ENCODE measurements around the gene KCNH1. TPM values are rescaled to one million over a fixed set of nuclear protein-coding genes. Genes with fewer than 3 reads are reported as not detected.

The KCNH1 gene
- total and polyA plus RNA-seq, 4 donors, result not detected

GRCh38 chr1:210669951-210670350, 464.0 kb downstream of the KCNH1 start:
- H3K4me3 ChIP-seq (ENCODE audit: low read depth in 1 of 3, low read length in 3 of 3), result no peak overlapping the region
- no peaks in the 10 kb centered on the region for H3K36me3 ChIP-seq (ENCODE audit: control insufficient read depth in 4 of 4, insufficient read depth in 3 of 4, low read depth in 1 of 4, low read length in 3 of 4)

GRCh38 chr1:210663730-210664573, 470.0 kb downstream of the KCNH1 start:
- no peaks in the 10 kb centered on the region for H3K27me3 ChIP-seq (ENCODE audit: control insufficient read depth in 4 of 4, insufficient read depth in 4 of 4, low read length in 3 of 4)
- DNase-seq (ENCODE audit: low spot score), result no peak
- H3K36me3 ChIP-seq (ENCODE audit: control insufficient read depth in 4 of 4, insufficient read depth in 3 of 4, low read depth in 1 of 4, low read length in 3 of 4), result no peaks in the 10 kb centered on the region
- H3K4me1 ChIP-seq (ENCODE audit: control insufficient read depth in 4 of 4, insufficient read depth in 4 of 4, low read length in 3 of 4), result peaks cover 0 to 7% (median 2%) of the 10 kb centered on the region in 4 donors
- TF ChIP-seq YY1 (IDR thresholded peaks at IDR 0.05), result no peak
- no peak for TF ChIP-seq RAD21 (IDR thresholded peaks at IDR 0.05)
- no peak for TF ChIP-seq FOXA2 (IDR thresholded peaks at IDR 0.05)
- no peak for TF ChIP-seq JUND (IDR thresholded peaks at IDR 0.05)
- no peak for TF ChIP-seq ATF3 (IDR thresholded peaks at IDR 0.05)
- no peak for TF ChIP-seq HNF4A (conservative IDR thresholded peaks at IDR 0.05)
- TF ChIP-seq TAF1 (conservative IDR thresholded peaks at IDR 0.05), result no peak
- TF ChIP-seq GABPA (IDR thresholded peaks at IDR 0.05 in 1 of 2, conservative IDR thresholded peaks at IDR 0.05 in 1 of 2), result no peak
- no peak for TF ChIP-seq RXRA (IDR thresholded peaks at IDR 0.05)
- no peak for TF ChIP-seq FOXA1 (IDR thresholded peaks at IDR 0.05)
- no peak for TF ChIP-seq CTCF (IDR thresholded peaks at IDR 0.05; ENCODE audit: low read depth, low read length, missing input control)
- TF ChIP-seq REST (IDR thresholded peaks at IDR 0.05), result no peak
- TF ChIP-seq NR2F2 (IDR thresholded peaks at IDR 0.05), result no peak
- TF ChIP-seq SP1 (IDR thresholded peaks at IDR 0.05), result no peak
- TF ChIP-seq MAX (IDR thresholded peaks at IDR 0.05), result no peak
- no peak for TF ChIP-seq ZBTB33 (IDR thresholded peaks at IDR 0.05)
- TF ChIP-seq EGR1 (IDR thresholded peaks at IDR 0.05; ENCODE audit: low read depth in 2 of 2), result no peak
- 53% methylated on average over 7 of the region's 7 CpGs for WGBS
- no peak overlapping the region for H3K27ac ChIP-seq (ENCODE audit: low read depth in 1 of 2, low read length in 2 of 2)
- H3K9me3 ChIP-seq (ENCODE audit: control insufficient read depth in 4 of 4, low read length in 3 of 4), result no peaks in the 10 kb centered on the region
- H3K9ac ChIP-seq (ENCODE audit: low read depth in 1 of 2, low read length in 2 of 2), result no peak overlapping the region
- no peak overlapping the region for H3K4me3 ChIP-seq (ENCODE audit: low read depth in 1 of 3, low read length in 3 of 3)

More at GRCh38 chr1:210669951-210670350, 464.0 kb downstream of the KCNH1 start:
- H3K4me1 ChIP-seq (ENCODE audit: control insufficient read depth in 4 of 4, insufficient read depth in 4 of 4, low read length in 3 of 4), result no peaks in the 10 kb centered on the region
- H3K27me3 ChIP-seq (ENCODE audit: control insufficient read depth in 4 of 4, insufficient read depth in 4 of 4, low read length in 3 of 4), result no peaks in the 10 kb centered on the region
- H3K9ac ChIP-seq (ENCODE audit: low read depth in 1 of 2, low read length in 2 of 2), result no peak overlapping the region
- TF ChIP-seq RAD21 (IDR thresholded peaks at IDR 0.05) (no peak), FOXA2 (IDR thresholded peaks at IDR 0.05) (no peak), EGR1 (IDR thresholded peaks at IDR 0.05; ENCODE audit: low read depth in 2 of 2) (no peak), FOXA1 (IDR thresholded peaks at IDR 0.05) (no peak), SP1 (IDR thresholded peaks at IDR 0.05) (no peak), CTCF (IDR thresholded peaks at IDR 0.05; ENCODE audit: low read depth, low read length, missing input control) (no peak)
- no peak overlapping the region for H3K27ac ChIP-seq (ENCODE audit: low read depth in 1 of 2, low read length in 2 of 2)
- H3K9me3 ChIP-seq (ENCODE audit: control insufficient read depth in 4 of 4, low read length in 3 of 4), result no peaks in the 10 kb centered on the region
- no peak for DNase-seq (ENCODE audit: low spot score)
